Panc1 (cell line): ENCODE data around the gene CARD10. TPM values are rescaled to one million over a fixed set of nuclear protein-coding genes. Genes with fewer than 3 reads are reported as not detected.

Experiments
- ATAC-seq: fragments of 200-7000 bp; cut with Tn5 transposase; 2 replicates; pipeline ENCODE4 v1.9.1; 2020; ENCODE audit warnings: mild to moderate bottlenecking, moderate library complexity
- BruUV-seq: library from RNA; stranded (reverse); fragments of 400-500 nt; replicated peaks from 2 replicates; lab custom pipeline; 2021; lab: Mats Ljungman, UMichigan
- CTCF ChIA-PET: fragments of 300-600 bp; sonication (Branson Sonifier 250); formaldehyde crosslinking; loops from one replicate; lab custom pipeline; 2022; ENCODE audit warnings: antibody characterized with exemption; lab: Charles Lee
- POLR2A ChIA-PET: fragments of 300-600 bp; sonication (Branson Sonifier 250); formaldehyde crosslinking; loops from one replicate; lab custom pipeline; 2022; ENCODE audit warnings: antibody characterized with exemption; lab: Charles Lee
- DNase-seq: peaks from one replicate; pipeline ENCODE4 v3.0.0-alpha.2; 2010; ENCODE audit warnings: low read depth, low spot score
- H3K27ac ChIP-seq: 2 replicates; pipeline ENCODE4 v1.5.1; 2011; ENCODE audit warnings: mild to moderate bottlenecking, low read length, inconsistent platforms
- H3K27me3 ChIP-seq: fragments of 200-500 bp; sonication (Bioruptor generic); 2 replicates; pipeline ENCODE4 v1.6.0; 2014; ENCODE audit warnings: low read length, inconsistent platforms; ENCODE audit not compliant: control insufficient read depth, insufficient read depth
- H3K36me3 ChIP-seq: fragments of 200-500 bp; sonication (Bioruptor generic); 2 replicates; pipeline ENCODE4 v1.5.1; 2014; ENCODE audit warnings: inconsistent platforms, mild to moderate bottlenecking, low read length, moderate library complexity; ENCODE audit not compliant: control insufficient read depth, insufficient read depth
- H3K4me1 ChIP-seq: 2 replicates; pipeline ENCODE4 v1.5.1; 2011; ENCODE audit warnings: inconsistent platforms, mild to moderate bottlenecking, low read length, moderate library complexity; ENCODE audit not compliant: control insufficient read depth, insufficient read depth
- H3K4me3 ChIP-seq, 2 experiments: 2 replicates each; pipeline ENCODE4 v1.5.1; 2011 to 2012; ENCODE audit warnings: low read depth in 2 of 2, low read length in 2 of 2, mild to moderate bottlenecking in 2 of 2, inconsistent platforms in 1 of 2, moderate library complexity in 1 of 2
- H3K9me3 ChIP-seq: fragments of 200-500 bp; sonication (Bioruptor generic); 2 replicates; pipeline ENCODE4 v1.5.1; 2014; ENCODE audit warnings: low read depth, mild to moderate bottlenecking, inconsistent platforms, low read length, moderate library complexity; ENCODE audit not compliant: control insufficient read depth, insufficient read depth
- CTCF ChIP-seq: fragments of 450-650 bp; IDR thresholded peaks from 2 replicates; pipeline ENCODE4 v1.5.1; 2017; ENCODE audit warnings: mild to moderate bottlenecking
- POLR2AphosphoS5 ChIP-seq: IDR thresholded peaks from 2 replicates; pipeline ENCODE4 v1.6.1; 2012; ENCODE audit warnings: mild to moderate bottlenecking, low read depth, low read length, moderate library complexity
- REST ChIP-seq, 2 experiments: IDR thresholded peaks; 2 replicates each; pipeline ENCODE4 v1.6.1; 2011 to 2012; ENCODE audit warnings: low read depth in 2 of 2, control low read depth in 1 of 2, low read length in 1 of 2, mild to moderate bottlenecking in 1 of 2, moderate library complexity in 1 of 2; ENCODE audit not compliant: insufficient read depth in 1 of 2
- SIN3A ChIP-seq: IDR thresholded peaks from 2 replicates; pipeline ENCODE4 v1.6.1; 2012; ENCODE audit warnings: low read depth, mild to moderate bottlenecking, low read length, moderate library complexity, borderline replicate concordance; ENCODE audit not compliant: insufficient read depth
- TCF7L2 ChIP-seq: IDR thresholded peaks from 2 replicates; pipeline ENCODE4 v1.6.1; 2011; ENCODE audit warnings: mild to moderate bottlenecking, low read depth, low read length, inconsistent platforms
- in situ Hi-C: cut with HindIII; loops from 2 replicates; pipeline ENCODE4 v1.10.0; 2016; ENCODE audit warnings: low sequenced_read_pairs, low pct_unique_long_range_greater_than_20kb
- intact Hi-C: fragments of 100-400 bp; cut with micrococcal nuclease; formaldehyde crosslinking; loops from one replicate; pipeline ENCODE4 v1.10.0; 2022; ENCODE audit not compliant: unreplicated experiment
- total RNA-seq: library from RNA; stranded (reverse); gene quantifications from one replicate; pipeline ENCODE4 v1.2.1, GENCODE V29; 2021; ENCODE audit not compliant: unreplicated experiment

CARD10 gene
- total RNA-seq, 1 experiment from 2014 or later: 43.1 TPM

- no TSS peak for BruUV-seq
- ChIA-PET POLR2A (no interaction called here), CTCF (interaction anchor here (1.1 kb wide), 1 partner anchor 14 kb away, joined by 4 read pairs; no protein-coding TSS in a partner anchor)
- no peaks in the 10 kb centered on the region for H3K27me3 ChIP-seq
- TF ChIP-seq TCF7L2 (no peak), REST (IDR thresholded peaks at IDR 0.05; ENCODE audit: insufficient read depth in 1 of 2, low read depth in 2 of 2, low read length in 1 of 2) (no peak), POLR2AphosphoS5 (no peak), CTCF (no peak), SIN3A (no peak)
- no peak overlapping the region for H3K27ac ChIP-seq
- no peak overlapping the region for H3K4me3 ChIP-seq
- intact Hi-C loops: no loop called here
- DNase-seq (no peak), ATAC-seq (no peak)
- no peaks in the 10 kb centered on the region for H3K4me1 ChIP-seq
- H3K9me3 ChIP-seq: no peaks in the 10 kb centered on the region
- no peaks in the 10 kb centered on the region for H3K36me3 ChIP-seq
- in situ Hi-C loops: no loop called here
Measured at GRCh38 chr22:37442537-37442936, 76.7 kb downstream of the CARD10 start.

- H3K36me3 ChIP-seq: no peaks in the 10 kb centered on the region
- no peak for TF ChIP-seq POLR2AphosphoS5
- no peak for TF ChIP-seq TCF7L2
- TF ChIP-seq SIN3A: no peak
- TF ChIP-seq REST (IDR thresholded peaks at IDR 0.05; ENCODE audit: insufficient read depth in 1 of 2, low read depth in 2 of 2, low read length in 1 of 2): no peak
- TF ChIP-seq CTCF: no peak
- BruUV-seq: no TSS peak
- ChIA-PET CTCF (interaction anchor here (1.1 kb wide), 1 partner anchor 14 kb away, joined by 4 read pairs; no protein-coding TSS in a partner anchor), POLR2A (interaction anchor here (0.7 kb wide), 1 partner anchor 25 kb away, joined by 4 read pairs; no protein-coding TSS in a partner anchor)
- no peak for ATAC-seq
- H3K4me3 ChIP-seq: no peak overlapping the region
- no peaks in the 10 kb centered on the region for H3K27me3 ChIP-seq
- no peaks in the 10 kb centered on the region for H3K9me3 ChIP-seq
- no peak for DNase-seq
- in situ Hi-C loops: no loop called here
- H3K27ac ChIP-seq: no peak overlapping the region
- intact Hi-C loops: no loop called here
- H3K4me1 ChIP-seq: no peaks in the 10 kb centered on the region
Measured at GRCh38 chr22:37442135-37442534, 77.1 kb downstream of the CARD10 start.
